GM18526 (cell line): ENCODE data around the gene DPEP1.

Experiments
- POLR2A ChIP-seq: IDR thresholded peaks from 3 replicates; pipeline ENCODE4 v1.6.1; 2011; ENCODE audit not compliant: insufficient read length; ENCODE audit errors: extremely low read depth

The DPEP1 gene

DNA sequence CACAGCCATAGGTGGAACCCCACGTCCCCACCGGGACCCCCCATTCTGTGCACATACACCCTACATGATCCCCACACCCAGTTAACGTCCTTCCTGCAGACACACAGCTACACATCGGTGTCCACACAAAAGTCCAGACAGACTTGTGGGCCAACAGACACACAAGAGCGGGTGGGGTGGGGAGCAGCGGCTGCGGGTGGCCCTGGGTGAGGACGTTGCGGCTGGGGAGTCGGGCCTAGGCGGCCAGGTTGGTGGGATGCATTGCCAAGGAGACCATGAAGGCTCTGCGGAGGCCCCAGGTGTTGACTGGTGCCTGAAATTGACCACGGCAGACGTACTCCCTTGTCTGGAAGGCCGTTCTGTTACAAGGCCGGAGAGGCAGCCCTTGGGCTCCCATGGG lies 8.7 kb upstream of the DPEP1 start:
- no peak for TF ChIP-seq POLR2A

GRCh38 chr16:89605186-89605970 lies 8.1 kb upstream of the DPEP1 start:
- no peak for TF ChIP-seq POLR2A

DNA sequence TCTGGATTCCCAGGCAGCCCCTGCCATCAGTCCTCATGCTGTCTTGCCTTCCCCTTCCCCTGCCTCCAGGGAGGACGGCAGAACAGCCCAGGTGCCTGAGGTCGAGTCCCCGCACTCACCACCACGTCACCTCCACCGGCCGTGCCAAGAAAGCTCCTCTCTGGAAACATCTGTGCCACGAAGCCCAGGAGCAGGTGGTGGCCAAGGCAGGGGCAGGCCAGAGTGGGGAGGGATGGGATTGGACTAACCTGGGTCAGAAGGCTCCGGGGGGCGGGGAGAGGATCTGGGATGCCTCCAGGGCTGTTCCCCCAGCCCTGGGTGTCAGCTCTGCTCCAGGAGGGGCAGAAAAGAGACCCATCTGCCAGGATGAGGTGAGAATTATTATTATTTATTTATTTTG lies 7.4 kb upstream of the DPEP1 start:
- no peak for TF ChIP-seq POLR2A

DNA sequence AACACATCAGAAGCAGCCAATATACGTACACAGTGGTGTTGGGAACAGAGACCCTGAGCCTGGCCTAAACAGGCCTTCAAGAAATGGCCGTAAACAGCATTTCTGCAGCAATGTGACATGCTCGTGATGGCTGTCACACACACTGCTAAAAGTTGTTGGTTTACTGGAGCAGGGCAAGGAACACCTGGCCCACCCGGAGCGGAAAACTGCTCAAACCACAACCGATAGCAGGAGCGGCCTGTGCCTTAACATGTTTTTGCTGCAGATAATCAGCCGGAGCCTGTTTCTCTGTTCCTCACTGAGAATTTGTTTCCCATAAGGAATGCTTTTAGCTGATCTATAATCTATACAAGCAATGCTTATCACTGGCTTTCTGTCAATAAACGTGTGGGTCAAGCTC lies 6.0 kb upstream of the DPEP1 start:
- no peak for TF ChIP-seq POLR2A

- no peak for TF ChIP-seq POLR2A
These were observed 5.3 kb upstream of the DPEP1 start for GRCh38 chr16:89607937-89608740.

DNA sequence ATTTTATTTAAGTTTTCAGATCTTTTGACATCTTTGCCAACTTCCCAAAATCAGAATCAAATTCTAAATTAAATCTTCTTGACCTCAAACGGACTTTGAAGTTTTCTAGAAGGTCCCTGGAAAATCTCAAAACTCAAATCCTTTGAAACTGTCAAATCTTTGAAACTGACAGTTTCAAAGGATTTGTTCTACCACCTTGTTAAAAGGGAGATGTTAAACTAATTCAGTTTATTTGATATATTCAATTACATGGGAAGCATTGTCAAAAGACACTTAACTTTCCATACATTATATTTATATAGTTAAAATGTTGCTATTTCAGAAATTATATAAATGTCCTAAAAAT lies 3.4 kb upstream of the DPEP1 start:
- no peak for TF ChIP-seq POLR2A

GRCh38 chr16:89612415-89613166 lies 851 bp upstream of the DPEP1 start:
- TF ChIP-seq POLR2A = no peak

DNA sequence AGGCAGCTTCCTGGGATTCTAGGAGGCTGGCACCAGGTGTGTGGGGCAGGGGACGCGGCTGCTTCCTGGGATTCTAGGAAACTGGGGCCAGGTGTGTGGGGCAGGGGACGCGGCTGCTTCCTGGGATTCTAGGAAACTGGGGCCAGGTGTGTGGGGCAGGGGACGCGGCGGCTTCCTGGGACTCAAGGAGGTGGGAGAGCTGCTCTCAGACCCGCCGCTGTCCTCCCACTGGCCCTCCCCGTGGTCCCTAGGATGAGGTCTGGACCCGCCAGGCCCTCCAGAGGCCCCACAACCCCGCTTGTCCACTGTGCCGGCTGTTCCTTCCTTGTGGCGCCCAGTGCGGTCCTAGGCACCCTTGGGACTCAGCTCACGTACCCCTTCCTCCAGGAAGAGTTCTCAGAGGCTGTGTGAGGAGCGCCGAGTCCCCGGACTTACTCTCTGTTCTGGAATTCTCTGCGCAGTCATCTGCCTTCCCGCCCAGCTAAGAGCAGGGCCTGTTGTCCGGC lies 565 bp downstream of the DPEP1 start:
- TF ChIP-seq POLR2A = no peak

DNA sequence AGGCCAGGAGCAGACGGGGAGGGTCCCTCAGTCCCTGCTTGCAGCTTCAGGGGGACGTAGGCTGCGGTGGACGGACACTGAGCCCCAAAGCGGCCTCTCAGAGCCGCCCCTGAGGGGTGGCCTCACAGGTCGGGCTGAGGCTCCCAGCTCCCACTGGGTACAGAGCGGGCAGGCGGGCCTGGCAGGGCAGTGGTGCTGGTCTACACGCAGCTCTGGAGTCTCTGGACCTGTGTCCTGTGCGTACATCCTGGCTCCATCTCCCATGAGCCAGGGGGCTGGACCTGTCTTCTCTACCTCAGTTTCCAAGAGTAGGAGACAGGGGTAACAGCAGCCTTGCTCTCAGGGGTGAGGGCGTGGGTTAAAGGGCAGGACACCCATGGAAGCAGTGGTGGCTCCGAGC lies 1.7 kb downstream of the DPEP1 start:
- TF ChIP-seq POLR2A = no peak

DNA sequence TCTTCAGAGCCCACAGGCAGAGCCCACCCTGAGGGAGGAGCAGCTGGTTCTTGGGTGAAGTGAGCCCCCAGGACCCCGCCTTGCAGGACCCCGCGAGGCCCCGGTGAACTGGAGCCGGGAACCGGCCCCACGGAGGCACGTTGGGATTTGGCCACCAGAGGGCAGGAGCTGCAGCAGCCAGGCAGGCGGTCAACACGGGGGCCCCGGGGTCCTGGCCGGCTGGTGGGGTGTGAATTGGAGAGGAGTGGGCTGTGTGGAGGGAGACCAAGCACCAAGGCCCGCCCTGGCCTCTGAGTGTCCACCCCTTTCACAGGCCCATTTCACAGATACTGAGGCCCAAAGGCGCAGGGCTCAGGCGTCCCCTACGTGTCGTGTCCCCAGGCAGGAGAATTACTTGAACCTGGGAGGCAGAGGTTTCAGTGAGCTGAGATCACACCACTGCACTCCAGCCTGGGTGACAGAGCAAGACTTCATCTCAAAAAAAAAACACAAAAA lies 2.2 kb downstream of the DPEP1 start:
- TF ChIP-seq POLR2A = no peak

GRCh38 chr16:89616623-89617022 lies 3.2 kb downstream of the DPEP1 start:
- TF ChIP-seq POLR2A = no peak

GRCh38 chr16:89617036-89617435 lies 3.6 kb downstream of the DPEP1 start:
- no peak for TF ChIP-seq POLR2A

GRCh38 chr16:89618109-89618998 lies 4.9 kb downstream of the DPEP1 start:
- TF ChIP-seq POLR2A = no peak

- no peak for TF ChIP-seq POLR2A
These were observed 6.4 kb downstream of the DPEP1 start for GRCh38 chr16:89619840-89620239.
